K562 (cell line): ENCODE results near the gene NOL11.

Experiments
- CBX5 ChIP-seq: IDR thresholded peaks from 2 replicates; pipeline ENCODE4 v1.6.1; 2014; ENCODE audit warnings: low read depth, borderline replicate concordance
- TF ChIP-seq, protein P1 (sequence below), 3 experiments: IDR thresholded peaks in 2 of 3; conservative IDR thresholded peaks in 1 of 3; 2 replicates each; pipeline ENCODE4 v1.5.1; 2011 to 2012; ENCODE audit warnings: low read length in 3 of 3, mild to moderate bottlenecking in 3 of 3, control low read depth in 2 of 3, improper control_type of control experiment in 1 of 3, inconsistent platforms in 1 of 3, low read depth in 1 of 3, mixed read lengths in 1 of 3, moderate library complexity in 1 of 3; ENCODE audit not compliant: insufficient read depth in 2 of 3

GRCh38 chr17:67753026-67753425, 35.3 kb downstream of the NOL11 start:
- TF ChIP-seq, protein P1, sequence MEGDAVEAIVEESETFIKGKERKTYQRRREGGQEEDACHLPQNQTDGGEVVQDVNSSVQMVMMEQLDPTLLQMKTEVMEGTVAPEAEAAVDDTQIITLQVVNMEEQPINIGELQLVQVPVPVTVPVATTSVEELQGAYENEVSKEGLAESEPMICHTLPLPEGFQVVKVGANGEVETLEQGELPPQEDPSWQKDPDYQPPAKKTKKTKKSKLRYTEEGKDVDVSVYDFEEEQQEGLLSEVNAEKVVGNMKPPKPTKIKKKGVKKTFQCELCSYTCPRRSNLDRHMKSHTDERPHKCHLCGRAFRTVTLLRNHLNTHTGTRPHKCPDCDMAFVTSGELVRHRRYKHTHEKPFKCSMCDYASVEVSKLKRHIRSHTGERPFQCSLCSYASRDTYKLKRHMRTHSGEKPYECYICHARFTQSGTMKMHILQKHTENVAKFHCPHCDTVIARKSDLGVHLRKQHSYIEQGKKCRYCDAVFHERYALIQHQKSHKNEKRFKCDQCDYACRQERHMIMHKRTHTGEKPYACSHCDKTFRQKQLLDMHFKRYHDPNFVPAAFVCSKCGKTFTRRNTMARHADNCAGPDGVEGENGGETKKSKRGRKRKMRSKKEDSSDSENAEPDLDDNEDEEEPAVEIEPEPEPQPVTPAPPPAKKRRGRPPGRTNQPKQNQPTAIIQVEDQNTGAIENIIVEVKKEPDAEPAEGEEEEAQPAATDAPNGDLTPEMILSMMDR (IDR thresholded peaks at IDR 0.05 in 2 of 3, conservative IDR thresholded peaks at IDR 0.05 in 1 of 3; ENCODE audit: insufficient read depth in 2 of 3, low read depth in 1 of 3, low read length in 3 of 3) = no peak
- no peak for TF ChIP-seq CBX5
